Kidney glomerular epithelial cell (primary cell): ENCODE data around the gene KRTAP13-2.

Experiments used
- DNase-seq: peaks from one replicate; lab custom pipeline; 2025; lab: John Stamatoyannopoulos, UW

The KRTAP13-2 gene

DNA sequence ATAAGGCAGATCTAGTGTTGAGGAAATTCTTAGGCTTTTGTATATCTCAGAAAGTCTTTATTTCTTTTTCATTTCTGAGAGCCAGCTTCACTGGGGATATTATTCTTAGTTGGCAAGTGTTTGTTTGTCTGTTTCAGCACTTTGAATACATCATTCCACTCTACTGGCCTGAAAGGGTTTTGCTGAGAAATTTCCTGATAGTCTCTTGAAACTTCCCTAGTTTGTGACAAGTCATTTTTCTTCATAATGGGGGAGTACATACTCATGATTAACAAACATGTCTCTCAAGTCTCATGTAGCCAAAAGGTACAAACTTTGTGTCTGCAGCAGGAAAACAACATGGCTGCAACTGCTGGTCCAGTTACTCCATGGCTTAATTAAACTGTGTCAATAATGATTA is 45.7 kb downstream of the KRTAP13-2 start:
- DNase-seq, result no peak
